DOHH2 (cell line): ENCODE measurements around the gene PLPPR1.
"Not testable (repeated sequence)": the region's sequence is repeated elsewhere in the genome, so short reads cannot be mapped to it uniquely, and the experiment has no call there.

Experiments used
- H3F3A ChIP-seq: fragments of 200-600 bp; sonication (generic), shearing (Covaris generic); 2 replicates; pipeline ENCODE4 v1.6.0; 2016; ENCODE audit warnings: antibody characterized with exemption, mild to moderate bottlenecking; ENCODE audit not compliant: control insufficient read depth, insufficient read depth
- H3K27ac ChIP-seq: fragments of 200-600 bp; sonication (generic); 2 replicates; pipeline ENCODE4 v1.5.1; 2014; ENCODE audit warnings: low read depth, mild to moderate bottlenecking, low read length, moderate library complexity
- H3K27me3 ChIP-seq: fragments of 200-600 bp; sonication (generic); 2 replicates; pipeline ENCODE4 v1.6.1; 2014; ENCODE audit warnings: mild to moderate bottlenecking, low read length, mixed read lengths; ENCODE audit not compliant: control insufficient read depth
- H3K36me3 ChIP-seq: fragments of 200-600 bp; sonication (generic); 2 replicates; pipeline ENCODE4 v1.6.1; 2014; ENCODE audit warnings: mild to moderate bottlenecking, low read length, moderate library complexity, mixed read lengths; ENCODE audit not compliant: control insufficient read depth
- H3K4me1 ChIP-seq: fragments of 200-600 bp; sonication (generic); 2 replicates; pipeline ENCODE4 v1.6.1; 2014; ENCODE audit warnings: mild to moderate bottlenecking, low read length, mixed read lengths; ENCODE audit not compliant: control insufficient read depth
- H3K4me2 ChIP-seq: fragments of 200-600 bp; sonication (generic); 2 replicates; pipeline ENCODE4 v1.6.0; 2014; ENCODE audit warnings: mild to moderate bottlenecking, low read length, moderate library complexity
- H3K4me3 ChIP-seq: fragments of 200-600 bp; sonication (generic); 2 replicates; pipeline ENCODE4 v1.5.1; 2014; ENCODE audit warnings: mild to moderate bottlenecking, low read length, mixed read lengths
- H3K79me2 ChIP-seq: fragments of 200-600 bp; sonication (generic); 2 replicates; pipeline ENCODE4 v1.6.1; 2014; ENCODE audit warnings: mild to moderate bottlenecking, low read length, mixed read lengths; ENCODE audit not compliant: control insufficient read depth
- H3K9me2 ChIP-seq: fragments of 200-600 bp; sonication (generic); replicated peaks from 2 replicates; pipeline ENCODE4 v1.6.1; 2014; ENCODE audit warnings: mild to moderate bottlenecking, low read length, mixed read lengths; ENCODE audit not compliant: control insufficient read depth
- H3K9me3 ChIP-seq: fragments of 200-600 bp; sonication (generic); 2 replicates; pipeline ENCODE4 v1.6.1; 2014; ENCODE audit warnings: antibody characterized with exemption, low read length, mixed read lengths; ENCODE audit not compliant: control insufficient read depth, insufficient read depth
- H4K20me1 ChIP-seq: fragments of 200-600 bp; sonication (generic); 2 replicates; pipeline ENCODE4 v1.6.0; 2014; ENCODE audit warnings: low read depth, mild to moderate bottlenecking, antibody characterized with exemption, low read length, moderate library complexity; ENCODE audit not compliant: control insufficient read depth, insufficient read depth
- CTCF ChIP-seq: fragments of 200-600 bp; sonication (generic); IDR thresholded peaks from one replicate; pipeline ENCODE4 v1.5.1; 2014; ENCODE audit warnings: antibody characterized with exemption, mild to moderate bottlenecking, low read depth, low read length; ENCODE audit not compliant: poor library complexity, severe bottlenecking
- EZH2phosphoT487 ChIP-seq: fragments of 200-600 bp; sonication (generic); IDR thresholded peaks from 2 replicates; pipeline ENCODE4 v1.6.1; 2017; ENCODE audit warnings: borderline replicate concordance, mild to moderate bottlenecking, antibody characterized with exemption, low read length, moderate library complexity, mixed read lengths

Gene PLPPR1

GRCh38 chr9:101326035-101326434 lies 297.5 kb downstream of the PLPPR1 start:
- no peaks in the 10 kb centered on the region; the same call in none of the 2 replicates for H3K27me3 ChIP-seq
- H3K9me3 ChIP-seq, result no peaks in the 10 kb centered on the region
- H3K27ac ChIP-seq, result no peak overlapping the region
- no peaks in the 10 kb centered on the region for H4K20me1 ChIP-seq
- H3K9me2 ChIP-seq, result no peaks in the 10 kb centered on the region
- H3K4me3 ChIP-seq, result no peak overlapping the region
- H3K4me1 ChIP-seq, result no peaks in the 10 kb centered on the region
- no peaks in the 10 kb centered on the region for H3F3A ChIP-seq
- no peak for TF ChIP-seq EZH2phosphoT487
- TF ChIP-seq CTCF, result no peak
- H3K79me2 ChIP-seq, result no peaks in the 10 kb centered on the region
- no peak overlapping the region for H3K4me2 ChIP-seq
- H3K36me3 ChIP-seq, result no peaks in the 10 kb centered on the region

- no peak overlapping the region for H3K4me2 ChIP-seq
- H3K9me2 ChIP-seq, result no peaks in the 10 kb centered on the region
- TF ChIP-seq CTCF (no peak), EZH2phosphoT487 (no peak)
- no peaks in the 10 kb centered on the region for H4K20me1 ChIP-seq
- no peaks in the 10 kb centered on the region; the same call in 1 of the 2 replicates for H3K27me3 ChIP-seq
- no peaks in the 10 kb centered on the region for H3F3A ChIP-seq
- H3K4me3 ChIP-seq, result no peak overlapping the region
- no peaks in the 10 kb centered on the region for H3K79me2 ChIP-seq
- no peaks in the 10 kb centered on the region for H3K36me3 ChIP-seq
- H3K4me1 ChIP-seq, result no peaks in the 10 kb centered on the region
- no peak overlapping the region for H3K27ac ChIP-seq
- H3K9me3 ChIP-seq, result no peaks in the 10 kb centered on the region
These were observed 298.0 kb downstream of the PLPPR1 start for GRCh38 chr9:101326501-101326900.

GRCh38 chr9:101327422-101327909 lies 298.9 kb downstream of the PLPPR1 start:
- not testable (repeated sequence) for H3K79me2 ChIP-seq, H3K36me3 ChIP-seq, H3K9me3 ChIP-seq, H3K4me2 ChIP-seq, H3K4me3 ChIP-seq, H3K4me1 ChIP-seq, H3K27ac ChIP-seq, H4K20me1 ChIP-seq, H3K27me3 ChIP-seq, H3F3A ChIP-seq, H3K9me2 ChIP-seq

GRCh38 chr9:101332362-101332761 lies 303.8 kb downstream of the PLPPR1 start:
- Histone ChIP-seq H3K4me2 (no peak overlapping the region), H3K79me2 (no peaks in the 10 kb centered on the region), H3K4me1 (no peaks in the 10 kb centered on the region), H3K9me3 (no peaks in the 10 kb centered on the region), H3K27ac (no peak overlapping the region), H3K9me2 (no peaks in the 10 kb centered on the region), H3K4me3 (no peak overlapping the region), H3K36me3 (no peaks in the 10 kb centered on the region), H3F3A (no peaks in the 10 kb centered on the region), H4K20me1 (no peaks in the 10 kb centered on the region), H3K27me3 (no peaks in the 10 kb centered on the region)
- TF ChIP-seq CTCF (no peak), EZH2phosphoT487 (no peak)
